ENCODE data around the gene CCDC71. TPM values are rescaled to one million over a fixed set of nuclear protein-coding genes. Genes with fewer than 3 reads are reported as not detected.

CCDC71 gene
- total RNA-seq, 1 donor from 2014 or later: 29.1 TPM

DNA sequence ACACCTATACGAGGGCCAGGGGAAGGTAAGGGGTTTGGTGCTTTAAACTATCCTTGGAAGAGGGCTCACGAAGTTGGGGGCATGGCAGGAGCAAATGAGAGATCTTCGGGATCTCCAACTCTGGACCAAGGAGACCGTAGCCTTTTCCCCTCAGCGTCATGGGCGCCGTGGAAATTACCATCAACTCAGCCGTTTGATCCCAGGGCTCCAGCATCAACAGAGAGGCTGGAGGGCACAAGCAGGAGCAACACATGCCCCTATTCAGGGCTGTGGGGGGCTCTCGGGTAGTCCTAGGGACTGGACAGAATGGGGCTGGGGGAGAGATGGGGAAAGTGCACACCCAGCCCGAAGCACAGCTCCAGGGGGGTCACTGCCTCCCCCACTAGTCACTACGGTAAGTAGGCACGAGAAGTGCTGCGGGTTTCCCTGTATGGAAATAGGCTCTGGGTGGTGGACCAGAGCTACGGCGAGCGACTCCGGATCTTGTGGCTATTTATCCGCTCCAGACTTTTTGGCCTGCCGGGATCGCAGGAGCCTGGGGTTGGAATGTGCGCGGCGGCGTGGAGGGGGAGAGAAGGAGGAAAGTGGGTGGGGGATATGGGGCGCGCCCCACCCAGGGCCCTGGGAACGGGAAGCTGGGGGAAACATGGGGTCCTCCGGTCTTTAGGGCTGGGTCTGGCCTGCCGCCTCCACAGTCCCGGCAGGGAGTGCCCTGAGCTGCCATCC is 32.7 kb downstream of the CCDC71 start:
- intact Hi-C loops (cut with micrococcal nuclease): no loop called here
- no peaks in the 10 kb centered on the region for H3K9me3 Mint-ChIP-seq
- no peak for DNase-seq (ENCODE audit: low spot score)
- H3K27me3 Mint-ChIP-seq (ENCODE audit: insufficient read depth): peaks cover 5% of the 10 kb centered on the region
- H3K36me3 Mint-ChIP-seq (ENCODE audit: low read depth): no peaks in the 10 kb centered on the region
- H3K4me3 Mint-ChIP-seq: no peak overlapping the region
- no peak overlapping the region for H3K27ac Mint-ChIP-seq
- no peaks in the 10 kb centered on the region for H3K4me1 Mint-ChIP-seq (ENCODE audit: low read depth)

DNA sequence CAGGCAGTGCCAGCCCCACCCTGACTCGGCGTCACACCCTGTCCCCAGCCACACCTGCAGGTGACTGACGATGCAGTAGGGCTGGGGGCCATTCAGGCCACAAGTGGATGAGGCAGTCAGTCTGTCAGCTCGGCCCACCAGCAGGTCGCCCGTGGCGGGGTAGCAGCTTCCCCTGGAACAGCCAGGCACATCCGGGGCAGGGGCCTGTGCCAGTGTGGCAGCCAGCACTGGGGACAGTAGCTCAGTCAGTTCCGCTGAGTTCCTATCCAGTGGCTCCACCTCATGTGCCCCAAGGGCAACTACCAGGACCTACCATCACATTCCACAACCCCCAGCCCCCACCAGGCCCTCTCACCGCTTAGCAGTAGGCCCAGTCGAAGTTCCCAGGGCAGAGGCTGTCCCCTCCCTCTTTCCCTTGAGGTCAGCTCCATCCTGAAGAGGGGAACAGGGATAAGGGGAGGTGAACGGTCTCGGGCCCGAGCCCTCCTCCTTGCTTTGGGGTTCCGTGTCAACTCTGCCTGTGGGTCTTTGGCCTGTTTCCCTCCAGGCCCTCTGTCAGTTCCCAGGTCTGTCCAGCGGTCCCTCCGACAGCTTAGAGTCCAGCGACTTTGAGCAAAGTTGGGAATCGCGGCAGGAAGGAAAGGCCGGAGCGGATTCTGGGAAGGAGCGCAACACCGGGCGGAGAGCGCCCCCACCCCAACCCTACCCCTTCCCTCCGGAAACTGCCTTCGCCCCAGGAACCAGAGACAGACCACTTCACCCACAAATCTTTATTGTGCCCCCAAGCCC is 33.5 kb downstream of the CCDC71 start, which contains the start of gene LAMB2:
TSS of gene LAMB2 (minus strand) at position 614 of the 789 bp plus-strand sequence. CDS start at position 431, 183 bp downstream.
- intact Hi-C loops (cut with micrococcal nuclease): no loop called here
- Mint-ChIP-seq H3K4me3 (no peak within 1 kb of the TSS), H3K36me3 (ENCODE audit: low read depth) (no peaks in the 10 kb centered on the region), H3K27ac (no peak within 1 kb of the TSS), H3K27me3 (ENCODE audit: insufficient read depth) (peaks cover 5% of the 10 kb centered on the region), H3K9me3 (no peaks in the 10 kb centered on the region), H3K4me1 (ENCODE audit: low read depth) (no peaks in the 10 kb centered on the region)
- no peak for DNase-seq (ENCODE audit: low spot score)

- intact Hi-C loops (cut with micrococcal nuclease): no loop called here
- no peak for DNase-seq (ENCODE audit: low spot score)
- peaks cover 5% of the 10 kb centered on the region for H3K27me3 Mint-ChIP-seq (ENCODE audit: insufficient read depth)
- H3K36me3 Mint-ChIP-seq (ENCODE audit: low read depth): no peaks in the 10 kb centered on the region
- H3K27ac Mint-ChIP-seq: no peak overlapping the region
- no peak overlapping the region for H3K4me3 Mint-ChIP-seq
- H3K4me1 Mint-ChIP-seq (ENCODE audit: low read depth): no peaks in the 10 kb centered on the region
- no peaks in the 10 kb centered on the region for H3K9me3 Mint-ChIP-seq
Observed at GRCh38 chr3:49132073-49132436, 34.1 kb downstream of the CCDC71 start.

GRCh38 chr3:49131576-49131975 is 34.6 kb downstream of the CCDC71 start:
- H3K9me3 Mint-ChIP-seq: no peaks in the 10 kb centered on the region
- intact Hi-C loops (cut with micrococcal nuclease): no loop called here
- no peaks in the 10 kb centered on the region for H3K36me3 Mint-ChIP-seq (ENCODE audit: low read depth)
- no peak overlapping the region for H3K27ac Mint-ChIP-seq
- H3K4me1 Mint-ChIP-seq (ENCODE audit: low read depth): no peaks in the 10 kb centered on the region
- no peak for DNase-seq (ENCODE audit: low spot score)
- no peak overlapping the region for H3K4me3 Mint-ChIP-seq
- H3K27me3 Mint-ChIP-seq (ENCODE audit: insufficient read depth): peaks cover 5% of the 10 kb centered on the region

DNA sequence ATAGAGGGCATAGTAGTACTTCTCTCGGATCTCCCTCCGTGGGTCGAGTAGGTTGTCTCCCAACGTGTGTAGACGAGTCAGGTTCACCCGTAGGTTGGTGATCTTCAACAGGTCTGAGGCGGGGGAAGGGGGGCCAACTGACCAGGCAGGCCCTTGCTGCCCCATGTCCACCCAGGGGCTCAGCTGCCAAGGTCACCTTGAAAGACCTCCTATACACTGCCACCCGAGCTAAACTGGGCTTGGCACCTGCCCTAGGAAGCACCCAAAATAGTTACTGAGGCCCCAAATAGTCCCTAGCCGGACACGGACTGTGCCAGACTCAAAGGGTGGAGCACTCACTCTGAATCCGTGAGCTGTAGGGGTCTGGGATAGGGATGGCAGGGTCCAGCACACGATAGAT is 35.1 kb downstream of the CCDC71 start:
- H3K27ac Mint-ChIP-seq: no peak overlapping the region
- no peak for DNase-seq (ENCODE audit: low spot score)
- no peaks in the 10 kb centered on the region for H3K9me3 Mint-ChIP-seq
- H3K27me3 Mint-ChIP-seq (ENCODE audit: insufficient read depth): peaks cover 5% of the 10 kb centered on the region
- no peaks in the 10 kb centered on the region for H3K36me3 Mint-ChIP-seq (ENCODE audit: low read depth)
- no peak overlapping the region for H3K4me3 Mint-ChIP-seq
- no peaks in the 10 kb centered on the region for H3K4me1 Mint-ChIP-seq (ENCODE audit: low read depth)
- intact Hi-C loops (cut with micrococcal nuclease): no loop called here

DNA sequence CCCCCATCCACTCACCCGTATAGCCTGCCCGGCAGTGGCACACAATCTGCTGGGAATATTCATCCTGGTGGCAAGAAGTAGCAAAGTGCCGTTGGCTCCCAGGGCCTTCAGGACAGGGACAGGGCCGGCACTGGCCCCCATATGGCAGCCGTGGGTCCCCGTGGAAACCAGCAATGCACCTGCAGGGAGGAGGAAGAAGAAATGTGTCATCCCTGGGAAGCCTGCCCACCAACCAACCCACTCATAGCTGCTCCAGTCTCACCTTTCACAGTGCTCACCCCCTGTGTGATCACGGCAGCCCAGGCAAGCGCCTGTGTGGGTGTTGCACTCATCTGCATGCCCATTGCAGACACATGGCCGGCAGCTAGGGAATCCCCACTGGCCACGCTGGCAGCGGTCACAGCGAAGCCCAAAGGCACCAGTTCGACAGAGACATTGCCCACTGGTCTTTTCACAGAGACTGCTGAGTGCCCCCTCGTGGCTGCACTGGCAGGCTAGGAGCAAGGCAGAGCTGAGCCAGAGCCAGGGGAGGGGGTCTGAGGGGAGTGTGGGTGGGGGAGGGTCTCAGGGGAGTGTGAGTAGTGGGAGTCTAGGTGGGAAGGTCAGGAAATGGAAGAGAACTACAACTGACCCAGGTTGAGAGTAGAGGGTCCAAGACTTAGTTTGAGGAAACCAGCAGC is 41.0 kb downstream of the CCDC71 start:
- peaks cover 1% of the 10 kb centered on the region for H3K27me3 Mint-ChIP-seq (ENCODE audit: insufficient read depth)
- no peaks in the 10 kb centered on the region for H3K9me3 Mint-ChIP-seq
- intact Hi-C loops (cut with micrococcal nuclease): loop anchor here (10.0 kb wide), 1 partner anchor 660 kb away; the partner anchor contains the start of gene IP6K1
- H3K4me3 Mint-ChIP-seq: no peak overlapping the region
- no peak for DNase-seq (ENCODE audit: low spot score)
- no peak overlapping the region for H3K27ac Mint-ChIP-seq
- no peaks in the 10 kb centered on the region for H3K36me3 Mint-ChIP-seq (ENCODE audit: low read depth)
- no peaks in the 10 kb centered on the region for H3K4me1 Mint-ChIP-seq (ENCODE audit: low read depth)

DNA sequence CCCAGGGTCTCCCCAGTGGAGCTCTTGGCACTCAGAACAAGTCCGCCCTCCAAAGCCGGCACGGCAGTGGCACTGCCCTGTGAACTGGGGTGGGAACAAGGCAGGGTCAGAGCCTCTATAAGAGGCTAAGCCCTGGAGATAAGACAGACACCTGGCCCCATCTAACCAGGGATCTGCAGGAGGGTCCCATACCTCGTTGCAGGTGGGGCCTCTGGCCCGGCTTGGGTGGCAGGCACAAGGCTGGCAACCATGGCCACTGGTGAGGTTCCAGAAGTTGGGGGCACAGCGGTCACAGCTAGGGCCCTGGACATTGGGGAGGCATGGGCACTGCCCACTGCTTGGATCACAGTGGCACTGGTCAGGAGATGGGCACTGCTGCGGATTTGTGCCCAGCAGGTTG is 41.9 kb downstream of the CCDC71 start:
- Mint-ChIP-seq H3K27me3 (ENCODE audit: insufficient read depth) (peaks cover 1% of the 10 kb centered on the region), H3K4me3 (no peak overlapping the region), H3K36me3 (ENCODE audit: low read depth) (no peaks in the 10 kb centered on the region), H3K27ac (no peak overlapping the region), H3K9me3 (no peaks in the 10 kb centered on the region), H3K4me1 (ENCODE audit: low read depth) (peaks cover 6% of the 10 kb centered on the region)
- intact Hi-C loops (cut with micrococcal nuclease): loop anchor here (10.0 kb wide), 1 partner anchor 661 kb away; the partner anchor contains the start of gene IP6K1
- no peak for DNase-seq (ENCODE audit: low spot score)

DNA sequence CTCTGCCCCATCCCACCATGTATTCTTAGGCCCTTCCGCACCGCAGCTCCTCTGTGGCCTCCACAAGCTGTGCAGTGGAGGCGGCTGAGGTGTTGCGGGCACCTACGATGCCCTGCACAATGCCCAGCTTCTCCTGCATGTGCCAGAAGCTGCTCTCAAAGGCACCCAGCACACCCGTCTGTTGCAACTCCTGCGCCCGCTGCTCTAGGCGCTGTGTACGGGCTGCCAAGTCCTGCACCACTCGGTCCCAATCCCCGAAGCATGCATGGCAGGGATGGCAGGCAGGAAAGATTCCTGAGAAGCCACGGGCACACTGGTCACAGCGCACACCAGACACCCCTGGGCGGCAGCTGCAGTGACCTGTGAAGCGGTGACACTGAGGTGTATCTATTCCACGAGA is 42.4 kb downstream of the CCDC71 start:
- no peak overlapping the region for H3K4me3 Mint-ChIP-seq
- H3K27ac Mint-ChIP-seq: no peak overlapping the region
- H3K27me3 Mint-ChIP-seq (ENCODE audit: insufficient read depth): peaks cover 1% of the 10 kb centered on the region
- intact Hi-C loops (cut with micrococcal nuclease): loop anchor here (10.0 kb wide), 1 partner anchor 661 kb away; the partner anchor contains the start of gene IP6K1
- peaks cover 10% of the 10 kb centered on the region for H3K4me1 Mint-ChIP-seq (ENCODE audit: low read depth)
- peaks cover 3% of the 10 kb centered on the region for H3K36me3 Mint-ChIP-seq (ENCODE audit: low read depth)
- no peak for DNase-seq (ENCODE audit: low spot score)
- no peaks in the 10 kb centered on the region for H3K9me3 Mint-ChIP-seq

DNA sequence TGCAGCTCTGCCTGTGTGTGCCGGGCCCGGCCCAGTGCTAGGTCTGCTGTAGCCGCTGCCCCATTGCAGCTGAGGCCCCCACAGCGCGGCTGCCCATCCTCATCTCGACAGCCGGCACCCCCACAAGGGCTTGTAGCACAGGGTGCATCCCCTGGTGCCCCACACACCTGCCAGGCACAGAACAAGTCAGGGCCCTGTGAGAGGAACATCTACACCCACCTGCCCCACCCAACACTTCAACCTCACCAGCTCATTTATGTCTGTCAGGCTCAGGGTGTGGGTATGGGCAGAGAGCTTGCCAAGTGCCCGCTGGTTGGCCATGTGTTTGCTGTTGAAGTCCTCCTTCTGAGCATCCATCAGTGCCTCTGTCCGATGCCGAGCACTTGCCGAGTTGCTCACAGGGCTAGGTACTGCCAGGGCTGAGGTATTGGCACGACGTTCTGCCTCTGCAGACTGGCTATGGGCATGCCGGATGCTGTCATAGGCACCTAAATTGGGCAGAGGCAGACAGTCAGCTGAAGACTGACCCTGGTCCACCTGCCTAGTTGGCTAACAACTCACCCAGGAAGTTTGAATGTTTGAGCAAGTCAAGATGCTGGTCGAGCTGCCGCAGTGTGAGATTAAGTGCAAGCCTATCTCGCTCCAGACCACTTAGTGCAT is 43.1 kb downstream of the CCDC71 start:
- Mint-ChIP-seq H3K36me3 (ENCODE audit: low read depth) (peaks cover 3% of the 10 kb centered on the region), H3K4me3 (no peak overlapping the region), H3K27ac (no peak overlapping the region), H3K4me1 (ENCODE audit: low read depth) (peaks cover 10% of the 10 kb centered on the region), H3K9me3 (no peaks in the 10 kb centered on the region), H3K27me3 (ENCODE audit: insufficient read depth) (peaks cover 1% of the 10 kb centered on the region)
- intact Hi-C loops (cut with micrococcal nuclease): loop anchor here (10.0 kb wide), 1 partner anchor 662 kb away; the partner anchor contains the start of gene IP6K1
- DNase-seq (ENCODE audit: low spot score): no peak

DNA sequence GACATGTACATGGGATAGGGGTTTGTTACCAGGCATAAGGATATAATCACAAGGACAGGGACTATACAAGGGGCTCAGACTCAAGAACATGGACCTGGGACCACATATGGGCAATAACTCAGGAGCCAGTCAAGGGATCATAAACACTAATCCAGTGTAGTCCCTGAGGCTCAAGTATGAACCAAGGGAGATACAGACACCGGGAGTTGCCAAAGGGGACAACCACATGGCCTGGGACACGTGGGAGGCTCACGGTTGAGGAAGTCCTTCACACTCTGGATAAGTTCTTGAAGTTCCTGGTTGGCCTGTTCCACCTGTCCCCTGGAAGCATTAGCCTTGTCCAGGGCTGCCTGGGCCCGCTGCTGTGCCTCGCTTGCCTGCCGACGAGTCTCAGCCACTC is 43.7 kb downstream of the CCDC71 start:
- no peaks in the 10 kb centered on the region for H3K9me3 Mint-ChIP-seq
- H3K4me1 Mint-ChIP-seq (ENCODE audit: low read depth): peaks cover 10% of the 10 kb centered on the region
- H3K4me3 Mint-ChIP-seq: no peak overlapping the region
- peaks cover 1% of the 10 kb centered on the region for H3K27me3 Mint-ChIP-seq (ENCODE audit: insufficient read depth)
- peaks cover 6% of the 10 kb centered on the region for H3K36me3 Mint-ChIP-seq (ENCODE audit: low read depth)
- intact Hi-C loops (cut with micrococcal nuclease): loop anchor here (10.0 kb wide), 1 partner anchor 662 kb away; the partner anchor contains the start of gene IP6K1
- no peak for DNase-seq (ENCODE audit: low spot score)
- peak overlapping the region; percentile 82 for H3K27ac Mint-ChIP-seq

- Mint-ChIP-seq H3K36me3 (ENCODE audit: low read depth) (peaks cover 9% of the 10 kb centered on the region), H3K9me3 (no peaks in the 10 kb centered on the region), H3K27ac (peak overlapping the region; percentile 82), H3K4me3 (peak overlapping the region; percentile 59), H3K4me1 (ENCODE audit: low read depth) (peaks cover 10% of the 10 kb centered on the region), H3K27me3 (ENCODE audit: insufficient read depth) (peaks cover 1% of the 10 kb centered on the region)
- intact Hi-C loops (cut with micrococcal nuclease): loop anchor here (10.0 kb wide), 1 partner anchor 663 kb away; the partner anchor contains the start of gene IP6K1
- DNase-seq (ENCODE audit: low spot score): no peak
Observed at GRCh38 chr3:49122022-49122421, 44.1 kb downstream of the CCDC71 start.

DNA sequence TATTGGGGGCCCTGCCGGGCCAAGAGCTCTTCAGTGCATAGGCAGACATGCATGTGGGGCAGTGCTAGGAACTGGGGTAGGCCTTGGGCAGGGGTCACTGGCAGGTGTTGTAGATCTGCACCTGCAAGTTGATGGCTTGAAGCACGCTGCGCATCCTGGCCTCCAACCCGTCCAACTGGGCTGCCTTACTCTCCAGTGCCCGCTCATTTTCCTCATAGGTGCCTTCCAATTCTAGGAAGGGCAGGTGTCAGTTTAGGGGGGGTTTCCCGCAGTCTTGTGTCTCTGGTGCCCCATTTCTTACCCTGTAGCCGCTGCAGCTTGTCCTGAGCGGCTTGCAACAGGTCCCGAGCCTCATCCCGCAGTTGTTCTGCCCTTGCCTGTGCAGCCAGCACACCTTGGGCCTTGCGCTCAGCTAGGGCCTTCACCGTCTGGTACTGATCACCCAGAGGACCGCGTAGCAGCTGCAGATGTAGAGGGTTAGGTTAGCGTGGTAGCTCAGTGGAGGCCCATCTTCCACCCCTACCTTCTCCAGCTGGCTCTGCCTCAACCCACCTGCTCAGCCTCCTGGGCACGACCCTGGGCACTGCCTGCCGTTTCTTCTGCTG is 44.9 kb downstream of the CCDC71 start:
- no peak for DNase-seq (ENCODE audit: low spot score)
- intact Hi-C loops (cut with micrococcal nuclease): loop anchor here (2.0 to 10.0 kb wide), 3 partner anchors 220 to 664 kb away; partner anchors contain the start of genes IP6K1, TCTA and USP4
- Mint-ChIP-seq H3K4me1 (ENCODE audit: low read depth) (peaks cover 10% of the 10 kb centered on the region), H3K4me3 (peak overlapping the region; percentile 90), H3K9me3 (no peaks in the 10 kb centered on the region), H3K36me3 (ENCODE audit: low read depth) (peaks cover 13% of the 10 kb centered on the region), H3K27ac (peak overlapping the region; percentile 82), H3K27me3 (ENCODE audit: insufficient read depth) (peaks cover 1% of the 10 kb centered on the region)
